Measurements from ENCODE around the gene KRT76.

DNA sequence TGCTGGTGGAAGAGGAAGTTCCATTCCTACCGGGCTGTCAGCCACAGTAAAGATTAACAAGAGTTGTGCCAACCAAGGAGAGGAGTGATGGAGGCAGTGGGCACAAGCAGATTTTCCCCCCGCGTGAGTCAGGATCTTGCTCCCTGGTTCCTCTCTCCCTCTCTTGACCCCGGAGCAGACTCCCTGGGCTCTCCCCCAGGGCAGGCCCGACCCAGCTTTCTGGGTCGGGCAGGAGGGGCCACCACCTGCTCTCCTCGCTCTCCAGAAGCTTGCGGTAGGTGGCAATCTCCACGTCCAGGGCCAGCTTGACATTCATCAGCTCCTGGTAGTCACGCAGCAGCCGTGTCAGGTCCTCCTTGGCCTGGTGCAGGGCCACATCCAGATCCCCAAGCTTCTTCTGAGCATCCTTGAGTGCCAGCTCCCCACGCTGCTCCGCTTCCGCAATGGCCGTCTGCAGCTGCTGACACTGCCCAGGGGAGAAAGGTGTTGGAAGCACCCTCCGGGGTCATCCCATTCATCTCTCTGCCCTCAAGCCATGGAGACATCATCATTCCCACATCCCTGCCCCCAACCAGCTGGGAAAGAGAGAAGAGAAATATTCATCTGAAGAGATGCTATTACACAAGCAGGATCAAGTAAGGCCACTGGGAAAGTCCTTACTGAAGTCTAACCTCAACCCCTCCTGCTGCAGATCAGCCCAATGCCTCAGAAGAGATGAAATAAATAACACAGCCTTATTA, 45.8 kb upstream of the KRT76 start:
- TF ChIP-seq EP300 (IDR thresholded peaks at IDR 0.05; ENCODE audit: borderline replicate concordance in 1 of 2, low read depth in 1 of 2, low read length in 1 of 2): no peak
- TF ChIP-seq, protein P1, sequence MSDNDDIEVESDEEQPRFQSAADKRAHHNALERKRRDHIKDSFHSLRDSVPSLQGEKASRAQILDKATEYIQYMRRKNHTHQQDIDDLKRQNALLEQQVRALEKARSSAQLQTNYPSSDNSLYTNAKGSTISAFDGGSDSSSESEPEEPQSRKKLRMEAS (IDR thresholded peaks at IDR 0.05; ENCODE audit: low read depth): no peak
- TF ChIP-seq, protein P2, sequence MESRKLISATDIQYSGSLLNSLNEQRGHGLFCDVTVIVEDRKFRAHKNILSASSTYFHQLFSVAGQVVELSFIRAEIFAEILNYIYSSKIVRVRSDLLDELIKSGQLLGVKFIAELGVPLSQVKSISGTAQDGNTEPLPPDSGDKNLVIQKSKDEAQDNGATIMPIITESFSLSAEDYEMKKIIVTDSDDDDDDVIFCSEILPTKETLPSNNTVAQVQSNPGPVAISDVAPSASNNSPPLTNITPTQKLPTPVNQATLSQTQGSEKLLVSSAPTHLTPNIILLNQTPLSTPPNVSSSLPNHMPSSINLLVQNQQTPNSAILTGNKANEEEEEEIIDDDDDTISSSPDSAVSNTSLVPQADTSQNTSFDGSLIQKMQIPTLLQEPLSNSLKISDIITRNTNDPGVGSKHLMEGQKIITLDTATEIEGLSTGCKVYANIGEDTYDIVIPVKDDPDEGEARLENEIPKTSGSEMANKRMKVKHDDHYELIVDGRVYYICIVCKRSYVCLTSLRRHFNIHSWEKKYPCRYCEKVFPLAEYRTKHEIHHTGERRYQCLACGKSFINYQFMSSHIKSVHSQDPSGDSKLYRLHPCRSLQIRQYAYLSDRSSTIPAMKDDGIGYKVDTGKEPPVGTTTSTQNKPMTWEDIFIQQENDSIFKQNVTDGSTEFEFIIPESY (IDR thresholded peaks at IDR 0.05; ENCODE audit: borderline replicate concordance, low read depth): no peak
- TF ChIP-seq, protein P3, sequence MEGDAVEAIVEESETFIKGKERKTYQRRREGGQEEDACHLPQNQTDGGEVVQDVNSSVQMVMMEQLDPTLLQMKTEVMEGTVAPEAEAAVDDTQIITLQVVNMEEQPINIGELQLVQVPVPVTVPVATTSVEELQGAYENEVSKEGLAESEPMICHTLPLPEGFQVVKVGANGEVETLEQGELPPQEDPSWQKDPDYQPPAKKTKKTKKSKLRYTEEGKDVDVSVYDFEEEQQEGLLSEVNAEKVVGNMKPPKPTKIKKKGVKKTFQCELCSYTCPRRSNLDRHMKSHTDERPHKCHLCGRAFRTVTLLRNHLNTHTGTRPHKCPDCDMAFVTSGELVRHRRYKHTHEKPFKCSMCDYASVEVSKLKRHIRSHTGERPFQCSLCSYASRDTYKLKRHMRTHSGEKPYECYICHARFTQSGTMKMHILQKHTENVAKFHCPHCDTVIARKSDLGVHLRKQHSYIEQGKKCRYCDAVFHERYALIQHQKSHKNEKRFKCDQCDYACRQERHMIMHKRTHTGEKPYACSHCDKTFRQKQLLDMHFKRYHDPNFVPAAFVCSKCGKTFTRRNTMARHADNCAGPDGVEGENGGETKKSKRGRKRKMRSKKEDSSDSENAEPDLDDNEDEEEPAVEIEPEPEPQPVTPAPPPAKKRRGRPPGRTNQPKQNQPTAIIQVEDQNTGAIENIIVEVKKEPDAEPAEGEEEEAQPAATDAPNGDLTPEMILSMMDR (IDR thresholded peaks at IDR 0.05): no peak
- no peak for TF ChIP-seq MXI1 (IDR thresholded peaks at IDR 0.05; ENCODE audit: low read depth, low read length)
- TF ChIP-seq RAD21 (IDR thresholded peaks at IDR 0.05; ENCODE audit: low read length): no peak
- TF ChIP-seq CHD2 (IDR thresholded peaks at IDR 0.05; ENCODE audit: low read length, partially characterized antibody): no peak

All from SK-N-SH (cell line).